CD4-positive, alpha-beta T cell treated with Interleukin-4 for 1 hour (primary cell): ENCODE measurements around the gene ATP1A2.
"Not testable (repeated sequence)": the region's sequence is repeated elsewhere in the genome, so short reads cannot be mapped to it uniquely, and the experiment has no call there.

Source experiments
- DNase-seq, 2 donors: peaks; one replicate each; pipeline ENCODE4 v3.0.0-alpha.2; 2020 to 2022

The ATP1A2 gene

DNA sequence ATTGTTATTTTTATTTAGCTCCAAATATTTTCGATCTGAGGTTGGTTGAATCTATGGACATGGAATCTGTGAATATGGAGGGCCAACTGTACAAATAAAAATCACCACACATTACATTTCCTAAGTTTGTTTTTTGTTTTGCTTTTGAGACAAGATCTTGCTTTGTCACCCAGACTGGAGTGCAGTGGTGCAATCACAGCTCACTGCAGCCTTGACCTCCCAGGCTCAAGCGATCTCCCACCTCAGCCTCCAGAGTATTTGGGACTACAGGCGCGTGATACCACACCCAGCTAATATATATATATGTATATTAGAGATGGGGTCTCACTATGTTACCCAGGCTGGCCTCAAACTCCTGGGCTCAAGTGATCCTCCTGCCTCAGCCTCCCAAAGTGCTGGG lies 10.8 kb downstream of the ATP1A2 start:
- DNase-seq: not testable (repeated sequence)

DNA sequence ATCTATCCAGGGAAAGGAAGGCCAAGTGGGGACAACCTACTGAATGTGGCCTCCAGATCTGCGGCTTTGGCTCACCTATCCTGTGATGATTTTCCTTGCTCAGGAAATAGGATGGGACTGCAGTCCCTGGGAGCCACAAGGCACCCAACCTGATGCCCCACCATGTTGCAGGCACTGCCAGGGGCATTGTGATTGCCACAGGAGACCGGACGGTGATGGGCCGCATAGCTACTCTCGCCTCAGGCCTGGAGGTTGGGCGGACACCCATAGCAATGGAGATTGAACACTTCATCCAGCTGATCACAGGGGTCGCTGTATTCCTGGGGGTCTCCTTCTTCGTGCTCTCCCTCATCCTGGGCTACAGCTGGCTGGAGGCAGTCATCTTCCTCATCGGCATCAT lies 11.8 kb downstream of the ATP1A2 start:
- no peak for DNase-seq

DNA sequence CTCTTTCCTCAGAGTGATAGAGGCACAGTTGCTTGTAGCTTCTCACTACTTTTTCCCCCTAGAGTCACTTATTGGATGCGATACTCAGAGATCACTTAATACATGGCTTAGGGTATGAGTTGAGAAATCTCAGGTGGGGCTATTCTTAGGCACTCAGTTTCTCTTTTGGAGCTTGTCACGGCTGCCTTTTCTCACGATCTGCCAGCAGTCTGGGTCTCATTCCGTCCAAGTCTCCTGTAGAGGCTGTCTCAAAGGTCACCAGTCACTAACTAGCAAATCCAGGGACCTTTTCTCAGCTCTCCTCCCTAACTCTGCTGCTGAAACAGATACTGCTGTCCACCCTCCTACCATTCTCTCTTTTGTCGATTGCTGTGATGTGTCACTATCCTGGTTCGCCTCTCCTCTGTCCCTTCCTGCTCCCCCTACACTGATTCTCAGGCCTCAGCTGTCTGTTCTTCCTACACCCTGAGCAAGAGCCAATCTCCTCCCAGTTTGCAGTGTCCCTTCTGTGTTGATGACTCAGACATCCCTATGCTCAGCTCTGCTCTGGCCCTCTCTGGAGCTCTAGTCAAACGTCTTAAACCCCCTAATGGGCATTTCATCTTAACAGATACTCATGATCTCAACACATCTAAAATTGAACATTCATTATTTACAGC lies 12.4 kb downstream of the ATP1A2 start:
- DNase-seq: no peak

DNA sequence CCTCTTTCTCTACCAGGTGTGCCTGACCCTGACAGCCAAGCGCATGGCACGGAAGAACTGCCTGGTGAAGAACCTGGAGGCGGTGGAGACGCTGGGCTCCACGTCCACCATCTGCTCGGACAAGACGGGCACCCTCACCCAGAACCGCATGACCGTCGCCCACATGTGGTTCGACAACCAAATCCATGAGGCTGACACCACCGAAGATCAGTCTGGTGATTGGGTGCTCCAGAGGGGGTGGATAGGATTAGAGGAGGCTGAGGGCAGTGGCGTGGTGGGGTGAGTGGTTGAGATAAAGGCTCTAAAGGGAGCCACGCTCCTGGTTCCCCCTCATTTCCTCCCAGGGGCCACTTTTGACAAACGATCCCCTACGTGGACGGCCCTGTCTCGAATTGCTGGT lies 13.1 kb downstream of the ATP1A2 start:
- DNase-seq: no peak

DNA sequence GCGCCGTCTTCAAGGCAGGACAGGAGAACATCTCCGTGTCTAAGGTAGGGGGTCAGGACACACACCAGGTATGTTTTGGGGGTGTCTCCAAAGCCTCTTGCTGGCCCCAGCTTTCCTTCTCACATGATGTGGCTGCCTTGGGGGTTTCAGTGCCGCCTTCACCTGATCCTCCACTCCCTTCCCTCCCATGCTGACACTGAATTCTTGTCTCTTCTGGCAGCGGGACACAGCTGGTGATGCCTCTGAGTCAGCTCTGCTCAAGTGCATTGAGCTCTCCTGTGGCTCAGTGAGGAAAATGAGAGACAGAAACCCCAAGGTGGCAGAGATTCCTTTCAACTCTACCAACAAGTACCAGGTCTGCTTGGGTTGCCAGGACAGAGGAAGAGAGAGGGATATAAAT lies 13.5 kb downstream of the ATP1A2 start:
- no peak for DNase-seq

DNA sequence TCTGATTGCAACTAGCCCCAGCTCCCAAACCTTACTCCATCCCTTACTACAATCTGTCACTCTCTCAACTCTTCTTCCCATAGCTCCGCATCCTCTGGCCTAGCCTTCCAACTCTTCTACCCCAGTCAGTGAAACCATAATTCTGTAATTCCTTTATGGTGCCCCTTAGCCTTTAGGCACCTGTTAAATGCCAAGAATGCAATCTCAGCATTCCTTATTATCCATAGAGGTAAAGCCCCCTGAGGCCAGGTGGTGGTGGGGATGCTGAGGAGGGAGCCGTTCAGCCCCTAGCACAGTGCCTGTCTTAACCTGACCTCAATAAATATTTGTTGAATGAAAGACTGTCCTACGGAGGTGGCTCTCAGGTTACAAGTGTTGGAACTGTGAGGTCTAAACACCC lies 14.0 kb downstream of the ATP1A2 start:
- DNase-seq: no peak

DNA sequence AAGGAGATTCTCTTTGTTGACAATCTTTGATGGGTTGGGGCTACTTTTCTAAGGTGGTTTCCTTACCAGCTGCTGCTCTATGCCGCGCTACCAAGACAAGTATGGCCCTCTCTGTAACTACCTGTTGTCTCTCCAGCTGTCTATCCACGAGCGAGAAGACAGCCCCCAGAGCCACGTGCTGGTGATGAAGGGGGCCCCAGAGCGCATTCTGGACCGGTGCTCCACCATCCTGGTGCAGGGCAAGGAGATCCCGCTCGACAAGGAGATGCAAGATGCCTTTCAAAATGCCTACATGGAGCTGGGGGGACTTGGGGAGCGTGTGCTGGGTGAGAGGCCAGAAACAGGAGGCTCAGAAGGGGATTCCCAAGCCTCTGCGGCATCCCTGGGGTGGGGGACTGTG lies 14.4 kb downstream of the ATP1A2 start:
- DNase-seq: no peak

DNA sequence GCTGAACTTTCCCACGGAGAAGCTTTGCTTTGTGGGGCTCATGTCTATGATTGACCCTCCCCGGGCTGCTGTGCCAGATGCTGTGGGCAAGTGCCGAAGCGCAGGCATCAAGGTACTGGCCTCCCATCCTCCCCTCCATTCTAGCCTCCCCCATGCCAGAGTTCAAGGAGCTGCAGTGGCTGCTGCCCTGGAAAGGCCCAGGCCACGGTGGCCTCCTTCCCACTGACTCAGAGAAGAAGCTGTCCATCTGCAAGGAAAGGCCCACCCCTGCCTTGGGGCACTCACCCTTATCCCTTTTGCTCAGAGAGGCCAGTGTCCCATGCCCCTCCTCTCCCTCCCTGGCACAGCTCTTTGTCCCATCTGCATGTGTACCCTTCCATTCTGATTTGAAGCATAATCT lies 14.9 kb downstream of the ATP1A2 start:
- DNase-seq: no peak

DNA sequence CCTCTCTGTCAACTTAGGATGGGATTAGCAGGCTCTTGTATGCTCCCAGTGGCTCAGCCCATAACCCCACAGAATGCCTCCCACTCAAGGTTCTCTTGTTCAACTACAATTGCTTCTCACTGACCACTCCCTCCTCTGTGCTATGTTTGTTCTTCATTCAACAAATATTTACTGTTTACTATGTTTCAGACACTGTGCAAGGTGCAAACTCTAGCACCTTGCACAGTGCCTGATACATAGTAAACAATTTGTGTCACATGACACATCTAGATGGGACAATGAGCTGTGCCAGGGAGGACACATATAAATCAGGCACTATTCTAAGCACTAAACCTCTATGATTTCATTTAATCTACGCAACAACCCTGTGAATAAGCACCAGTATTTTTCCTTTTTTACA lies 15.4 kb downstream of the ATP1A2 start:
- DNase-seq: no peak

DNA sequence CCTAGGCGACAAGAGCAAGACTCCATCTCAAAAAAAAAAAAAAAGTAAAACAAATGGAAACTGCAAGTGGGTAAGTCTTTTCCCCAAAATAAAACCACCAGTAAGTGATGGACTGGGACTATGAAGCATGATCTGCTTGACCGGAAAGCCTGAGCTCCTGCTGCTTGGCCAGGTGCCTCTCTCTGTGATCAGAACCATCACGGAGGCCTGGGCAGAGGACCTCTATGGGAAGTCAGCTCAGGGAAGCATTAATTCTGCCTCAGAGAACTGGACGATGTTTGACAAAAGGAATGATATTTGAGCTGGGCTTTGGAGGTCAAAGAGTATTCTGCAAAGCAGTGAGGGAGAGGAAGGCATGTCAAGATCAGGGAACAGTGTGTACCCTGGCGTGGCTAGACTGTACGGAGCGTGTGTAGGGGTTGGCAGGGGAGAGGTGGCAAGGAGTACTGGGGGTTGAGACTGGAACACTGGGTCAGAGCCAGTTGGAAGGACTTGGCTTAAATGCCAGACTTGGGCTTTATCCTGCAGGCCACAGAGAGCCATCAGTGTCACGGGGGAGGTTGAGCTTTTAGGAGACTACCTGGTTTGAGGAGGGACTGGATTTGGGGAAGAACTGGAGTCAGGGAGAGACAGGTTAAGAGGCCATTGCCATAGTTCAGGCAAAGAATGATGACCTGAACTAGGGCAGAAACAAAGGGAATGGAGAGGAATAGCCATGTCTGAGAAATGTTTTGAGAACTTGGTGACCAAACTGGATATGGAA lies 16.4 kb downstream of the ATP1A2 start:
- DNase-seq: no peak

DNA sequence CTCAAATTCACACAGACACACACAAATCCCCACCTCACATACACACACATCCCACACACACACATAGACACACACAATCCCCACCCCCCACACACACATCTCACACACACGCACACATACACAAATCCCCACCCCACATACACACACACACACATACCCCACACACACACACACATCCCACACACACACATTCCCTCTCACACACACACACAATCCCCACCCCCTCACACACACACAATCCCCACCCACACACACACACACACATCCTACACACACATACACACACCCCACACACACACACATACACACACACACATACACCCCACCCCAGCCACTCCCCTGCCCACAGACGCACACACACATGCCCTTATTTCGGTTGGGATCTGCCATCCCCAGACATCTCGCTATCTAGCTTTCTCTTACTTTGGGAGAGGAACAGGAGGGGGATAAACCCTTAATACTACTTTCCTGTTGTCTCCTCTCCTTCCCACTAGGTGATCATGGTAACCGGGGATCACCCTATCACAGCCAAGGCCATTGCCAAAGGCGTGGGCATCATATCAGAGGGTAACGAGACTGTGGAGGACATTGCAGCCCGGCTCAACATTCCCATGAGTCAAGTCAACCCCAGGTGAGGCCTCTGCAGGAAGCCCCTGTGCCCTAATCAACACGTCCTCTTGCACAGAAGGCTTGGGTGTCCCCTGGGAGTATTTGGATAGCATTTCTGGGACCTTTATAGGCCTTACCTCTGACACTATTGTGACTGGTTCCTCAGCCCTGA lies 18.6 kb downstream of the ATP1A2 start:
- DNase-seq: no peak

DNA sequence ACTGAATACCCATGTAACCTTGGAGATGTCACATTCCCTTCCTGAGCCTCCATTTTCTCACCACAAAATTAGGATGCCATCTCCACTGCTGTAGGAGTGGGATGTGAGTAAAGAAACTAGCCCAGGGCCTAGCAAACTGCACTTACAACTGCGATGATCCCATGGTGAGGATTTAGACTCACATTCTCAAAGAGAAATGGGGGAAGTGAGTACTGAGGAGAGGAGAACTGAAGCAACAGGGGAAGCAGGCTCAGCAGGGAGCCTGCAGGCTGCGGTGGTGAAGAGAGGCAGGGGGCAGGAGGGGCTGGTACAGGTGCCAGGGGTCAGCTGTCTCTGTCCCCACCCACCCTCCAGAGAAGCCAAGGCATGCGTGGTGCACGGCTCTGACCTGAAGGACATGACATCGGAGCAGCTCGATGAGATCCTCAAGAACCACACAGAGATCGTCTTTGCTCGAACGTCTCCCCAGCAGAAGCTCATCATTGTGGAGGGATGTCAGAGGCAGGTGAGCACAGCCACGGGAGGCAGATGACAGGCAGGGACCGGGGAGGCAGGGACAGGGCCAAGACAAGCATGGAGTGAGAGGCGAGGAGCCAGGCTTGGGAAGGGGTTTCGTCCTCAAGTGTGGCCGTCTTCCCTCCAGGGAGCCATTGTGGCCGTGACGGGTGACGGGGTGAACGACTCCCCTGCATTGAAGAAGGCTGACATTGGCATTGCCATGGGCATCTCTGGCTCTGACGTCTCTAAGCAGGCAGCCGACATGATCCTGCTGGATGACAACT lies 19.4 kb downstream of the ATP1A2 start:
- DNase-seq: no peak

DNA sequence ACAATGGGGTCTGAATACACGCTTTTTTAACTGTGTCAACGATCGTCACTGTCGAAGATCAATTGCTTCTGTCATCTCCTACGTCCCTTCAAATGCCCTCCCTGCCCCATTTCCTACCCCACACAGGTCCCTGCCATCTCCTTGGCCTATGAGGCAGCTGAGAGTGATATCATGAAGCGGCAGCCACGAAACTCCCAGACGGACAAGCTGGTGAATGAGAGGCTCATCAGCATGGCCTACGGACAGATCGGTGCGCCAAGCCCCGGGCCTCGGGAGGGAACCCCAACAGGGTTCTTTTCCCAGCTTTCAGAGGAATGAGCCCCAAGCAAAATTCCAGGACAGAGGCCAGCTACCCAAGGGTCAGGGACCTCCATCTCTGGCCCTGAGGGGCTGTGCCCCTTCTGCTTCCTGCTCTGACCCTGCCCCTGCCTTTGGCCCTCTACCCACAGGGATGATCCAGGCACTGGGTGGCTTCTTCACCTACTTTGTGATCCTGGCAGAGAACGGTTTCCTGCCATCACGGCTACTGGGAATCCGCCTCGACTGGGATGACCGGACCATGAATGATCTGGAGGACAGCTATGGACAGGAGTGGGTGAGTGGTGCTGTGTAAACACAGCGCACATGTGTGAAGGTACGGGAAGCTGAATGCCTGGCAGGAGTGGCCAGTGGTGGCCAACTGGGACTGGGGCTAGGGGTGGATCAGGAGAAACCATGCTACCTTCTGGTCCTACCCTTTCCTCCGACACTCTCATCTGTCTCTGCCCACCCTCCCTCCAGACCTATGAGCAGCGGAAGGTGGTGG lies 20.8 kb downstream of the ATP1A2 start:
- DNase-seq: no peak

DNA sequence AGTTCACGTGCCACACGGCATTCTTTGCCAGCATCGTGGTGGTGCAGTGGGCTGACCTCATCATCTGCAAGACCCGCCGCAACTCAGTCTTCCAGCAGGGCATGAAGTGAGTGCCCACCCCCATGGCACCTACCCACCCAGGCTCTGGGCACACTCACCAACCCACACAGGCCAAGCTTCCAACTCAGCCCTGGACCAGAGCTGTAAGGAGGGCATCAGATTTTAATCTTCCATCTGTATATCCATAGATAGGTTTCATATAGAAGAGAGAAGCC lies 21.3 kb downstream of the ATP1A2 start:
- DNase-seq: no peak

DNA sequence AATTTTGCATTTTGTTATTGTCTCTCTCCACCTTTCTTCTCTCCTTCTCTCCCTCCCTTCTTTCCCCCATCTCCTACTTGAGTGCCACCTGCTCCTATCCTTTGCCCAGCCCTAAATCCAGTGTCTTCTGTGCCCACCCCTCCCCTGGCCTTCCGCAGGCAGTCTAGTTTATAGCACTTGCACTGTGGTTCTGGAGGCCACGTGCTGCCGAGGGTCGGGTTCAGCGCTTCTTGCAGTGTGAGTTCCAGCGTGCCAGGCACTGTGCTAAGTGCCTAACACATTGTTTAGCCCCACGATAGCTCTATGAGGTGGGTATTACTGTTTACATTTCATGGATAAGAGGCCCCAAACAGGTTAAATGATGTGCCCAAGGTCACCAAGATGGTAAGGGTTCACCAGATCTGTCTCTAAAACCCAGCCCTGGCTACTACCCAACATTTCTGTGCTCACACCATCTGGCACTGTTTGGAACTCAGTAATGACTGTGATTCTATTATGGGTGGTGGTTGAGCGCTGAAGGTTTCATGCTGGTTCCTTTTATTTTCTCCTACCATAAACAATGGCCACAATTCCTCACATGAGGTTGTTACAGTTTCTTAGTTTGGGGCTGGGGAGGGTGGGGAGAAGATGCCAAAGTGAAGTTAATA lies 21.8 kb downstream of the ATP1A2 start:
- DNase-seq: no peak

DNA sequence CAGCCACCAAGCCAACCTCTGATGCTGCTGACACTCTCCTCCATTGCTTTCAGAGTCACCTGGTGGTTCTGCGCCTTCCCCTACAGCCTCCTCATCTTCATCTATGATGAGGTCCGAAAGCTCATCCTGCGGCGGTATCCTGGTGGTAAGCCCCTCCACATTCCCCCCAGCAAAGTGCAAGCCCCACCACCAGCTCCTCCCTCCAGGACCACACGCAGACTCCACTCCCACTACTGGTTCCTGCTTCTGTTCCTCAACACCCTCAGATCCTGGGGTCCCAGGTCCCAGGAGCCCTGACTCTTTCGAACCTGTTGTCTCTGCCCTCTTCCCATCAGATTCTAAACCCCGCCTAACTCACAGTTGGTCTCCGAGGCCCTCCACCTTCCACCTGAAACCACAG lies 24.3 kb downstream of the ATP1A2 start:
- DNase-seq: no peak

DNA sequence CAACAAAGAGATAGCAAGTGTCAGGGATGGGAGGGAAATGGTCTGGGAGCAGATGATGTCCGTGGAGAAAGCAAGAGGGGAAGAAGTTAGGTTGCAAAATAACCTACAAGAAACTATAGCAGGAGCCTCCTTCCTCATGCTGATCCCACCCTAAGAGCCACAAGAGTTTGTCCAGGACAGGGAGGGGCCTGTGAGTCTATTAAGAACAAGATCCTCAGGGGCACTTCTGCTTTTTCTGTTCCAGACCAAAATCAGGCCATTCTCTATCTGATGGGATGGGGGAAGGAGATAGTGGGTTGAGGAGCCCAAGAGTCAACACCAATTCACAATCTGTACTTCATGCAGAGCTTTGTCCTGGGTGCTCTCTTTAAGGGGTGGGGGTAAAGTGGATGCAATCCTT lies 28.1 kb downstream of the ATP1A2 start:
- DNase-seq: no peak

DNA sequence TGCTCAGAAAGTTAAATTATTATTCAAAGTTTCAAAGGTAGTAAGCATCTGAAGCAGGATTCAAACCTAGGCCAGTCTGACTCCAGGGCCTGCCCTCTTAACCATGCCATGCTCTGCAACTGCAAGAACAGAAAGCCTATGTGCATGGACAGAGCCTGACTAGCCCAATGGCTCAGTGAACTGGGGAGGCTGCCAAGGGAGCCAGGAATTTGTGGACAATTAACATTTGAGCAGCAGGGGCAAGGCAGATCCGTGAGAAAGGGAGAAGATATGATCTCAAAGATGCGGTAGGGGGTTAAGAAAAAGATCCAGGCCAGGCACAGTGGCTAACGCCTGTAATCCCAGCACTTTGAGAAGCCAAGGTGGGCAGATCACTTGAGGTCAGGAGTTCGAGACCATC lies 29.4 kb downstream of the ATP1A2 start:
- DNase-seq: no peak

DNA sequence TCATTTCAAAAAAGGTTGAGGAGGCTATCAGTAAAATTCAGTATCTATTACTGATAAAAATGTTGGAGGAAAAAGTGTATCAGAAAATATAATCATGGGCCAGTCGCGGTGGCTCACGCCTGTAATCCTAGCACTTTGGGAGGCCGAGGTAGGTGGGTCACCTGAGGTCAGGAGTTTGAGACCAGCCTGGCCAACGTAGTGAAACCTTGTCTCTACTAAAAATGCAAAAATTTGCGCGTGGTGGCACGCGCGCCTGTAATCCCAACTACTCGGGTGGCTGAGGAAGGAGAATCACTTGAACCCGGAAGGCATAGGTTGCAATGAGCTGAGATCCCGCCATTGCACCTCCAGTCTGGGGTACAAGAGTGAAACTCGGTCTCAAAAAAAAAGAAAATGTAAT lies 30.5 kb downstream of the ATP1A2 start:
- DNase-seq: no peak

DNA sequence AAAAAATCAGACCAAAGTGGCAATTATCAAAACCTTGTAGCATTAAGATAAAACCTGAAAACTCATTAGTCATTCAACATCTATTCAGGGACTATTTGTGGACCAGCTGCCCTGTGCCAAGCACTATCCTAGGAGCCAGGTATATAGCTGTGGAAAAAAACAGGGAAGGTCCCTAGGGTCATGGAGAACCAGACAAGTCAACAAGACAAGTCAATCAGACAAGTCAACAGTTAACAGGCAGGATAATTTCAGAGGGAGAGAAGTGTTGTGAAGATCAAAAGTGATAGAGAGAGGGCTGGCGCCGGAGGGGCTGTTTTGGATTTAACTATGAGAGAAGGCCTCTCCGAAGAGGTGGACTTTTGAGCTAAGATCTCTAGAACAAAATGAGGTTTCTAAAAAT lies 32.6 kb downstream of the ATP1A2 start:
- DNase-seq: no peak

DNA sequence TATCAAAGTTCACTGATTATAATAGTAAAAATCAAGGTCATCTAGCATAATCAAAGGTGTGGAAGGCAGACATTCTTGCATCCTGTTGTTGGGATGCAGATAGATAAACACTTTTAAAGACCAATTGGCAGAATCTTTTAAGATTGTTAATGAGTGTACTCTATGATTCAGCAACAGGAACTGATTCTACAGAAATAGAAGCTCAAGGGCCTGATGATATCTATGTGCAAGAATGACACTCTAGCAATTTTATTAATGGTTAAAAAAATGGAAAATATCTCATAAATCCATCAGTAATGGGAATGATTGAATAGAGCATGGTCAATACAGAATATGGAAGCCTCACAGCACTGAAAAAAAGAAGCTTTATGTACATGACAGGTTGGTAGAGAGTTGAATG lies 33.7 kb downstream of the ATP1A2 start:
- no peak for DNase-seq

DNA sequence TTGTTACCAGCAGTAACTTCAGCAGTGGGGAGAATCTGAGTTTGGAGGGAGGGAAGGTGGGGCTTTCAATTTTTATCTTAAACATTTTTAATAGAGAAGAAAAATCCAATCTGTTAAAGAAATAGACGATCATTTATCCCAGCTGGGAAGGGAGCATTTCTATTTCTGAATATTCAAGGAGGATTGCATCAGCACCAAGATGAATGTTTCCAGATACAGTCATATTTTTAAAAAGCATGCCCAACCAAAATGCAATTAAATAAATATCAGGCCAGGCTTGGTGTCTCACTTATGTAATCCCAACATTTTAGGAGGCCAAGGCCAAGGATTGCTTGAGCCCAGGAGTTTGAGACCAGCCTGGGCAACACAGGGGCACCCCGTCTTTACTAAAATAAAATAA lies 34.2 kb downstream of the ATP1A2 start:
- no peak for DNase-seq
